NCI-H1105 treated with DMSO at 0.1 percent for 48 hours (cell line): Measurements from ENCODE around the gene LDLRAD2.
"Not testable (repeated sequence)": the region's sequence is repeated elsewhere in the genome, so short reads cannot be mapped to it uniquely, and the experiment has no call there.

ENCODE experiments used
- DNase-seq: peaks from one replicate; lab custom pipeline; 2025; lab: John Stamatoyannopoulos, UW

Gene LDLRAD2, protein sequence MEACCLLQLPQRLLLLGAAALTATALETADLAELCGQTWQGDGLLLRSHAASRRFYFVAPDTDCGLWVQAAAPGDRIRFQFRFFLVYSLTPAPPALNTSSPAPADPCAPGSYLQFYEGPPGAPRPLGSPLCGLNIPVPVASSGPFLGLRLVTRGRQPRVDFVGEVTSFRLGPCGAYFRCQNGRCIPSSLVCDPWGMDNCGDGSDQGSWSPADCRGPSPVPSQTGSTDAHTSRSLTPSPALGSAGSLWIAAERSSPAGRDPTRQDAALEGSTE

DNA sequence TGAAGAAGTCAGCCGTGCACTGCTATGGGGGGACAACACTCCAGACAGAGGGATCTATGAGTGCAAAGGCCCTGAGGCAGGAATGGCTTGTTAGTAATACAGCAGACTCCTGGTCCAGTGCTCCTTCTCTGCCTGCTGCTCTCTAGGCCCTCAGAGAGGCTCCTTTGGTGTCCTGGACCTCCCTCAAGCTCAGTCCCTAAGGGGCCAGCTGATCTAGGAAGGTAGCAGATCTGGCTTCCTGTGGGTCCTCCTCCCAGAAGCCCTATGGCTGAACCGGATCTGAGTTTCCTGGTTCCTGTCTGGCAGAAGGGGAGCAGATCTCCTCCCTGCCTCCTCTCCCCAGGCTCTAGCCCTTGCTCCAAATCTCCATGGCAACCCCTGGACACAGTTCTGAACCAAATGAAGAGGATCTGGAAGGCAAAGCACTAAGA is at the start of gene LDLRAD2:
TSS of gene LDLRAD2 (plus strand) at position 391 of the 431 bp plus-strand sequence. CDS start 187 bp downstream, outside the sequence.
- DNase-seq, result no peak

DNA sequence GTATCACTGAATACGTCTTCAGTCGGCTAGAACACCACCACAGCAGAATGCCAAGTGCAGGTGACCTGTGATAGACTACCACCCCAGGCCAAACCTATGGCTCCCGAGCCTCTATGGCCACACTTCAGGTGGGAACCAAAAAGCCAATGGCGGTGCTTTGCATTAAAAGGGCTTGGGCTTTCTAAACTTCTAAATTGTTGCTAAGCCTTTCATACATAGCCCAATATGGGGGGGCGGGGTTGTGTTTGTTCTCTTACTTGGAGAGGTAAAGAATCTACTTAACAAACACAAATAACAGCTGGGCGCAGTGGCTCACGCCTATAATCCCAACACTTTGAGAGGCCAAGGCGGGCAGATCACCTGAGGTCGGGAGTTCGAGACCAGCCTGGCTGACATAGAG is 48.8 kb upstream of the LDLRAD2 start:
- DNase-seq, result no peak

DNA sequence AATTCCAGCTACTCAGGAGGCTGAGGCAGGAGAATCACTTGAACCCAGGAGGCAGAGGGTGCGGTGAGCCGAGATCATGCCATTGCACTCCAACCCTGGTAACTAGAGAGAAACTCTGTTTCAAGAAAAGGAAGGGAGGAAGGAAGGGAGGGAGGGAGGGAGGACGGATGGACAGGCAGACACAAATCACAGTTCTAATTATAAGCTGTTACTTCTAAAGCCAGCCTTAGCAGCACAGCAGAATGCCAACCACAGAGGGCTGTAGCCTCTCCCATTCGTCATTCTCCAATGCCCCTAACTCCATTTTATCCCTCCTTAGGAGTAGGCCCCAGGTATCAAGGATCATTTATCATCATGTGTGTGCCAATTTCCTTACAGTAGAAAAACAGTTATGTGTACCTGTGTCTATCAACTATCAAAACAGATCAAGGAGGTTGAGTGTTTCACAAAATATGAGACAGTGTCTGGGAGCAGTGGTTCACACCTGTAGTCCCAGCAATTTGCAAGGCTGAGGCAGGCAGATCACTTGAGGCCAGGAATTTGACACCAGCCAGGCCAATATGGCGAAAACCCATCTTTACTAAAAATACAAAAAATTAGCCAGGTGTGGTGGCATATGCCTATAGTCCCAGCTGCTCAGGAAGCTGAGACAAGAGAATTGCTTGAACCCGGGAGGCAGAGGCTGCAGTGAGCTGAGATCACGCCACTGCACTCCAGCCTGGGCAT is 48.2 kb upstream of the LDLRAD2 start:
- no peak for DNase-seq

DNA sequence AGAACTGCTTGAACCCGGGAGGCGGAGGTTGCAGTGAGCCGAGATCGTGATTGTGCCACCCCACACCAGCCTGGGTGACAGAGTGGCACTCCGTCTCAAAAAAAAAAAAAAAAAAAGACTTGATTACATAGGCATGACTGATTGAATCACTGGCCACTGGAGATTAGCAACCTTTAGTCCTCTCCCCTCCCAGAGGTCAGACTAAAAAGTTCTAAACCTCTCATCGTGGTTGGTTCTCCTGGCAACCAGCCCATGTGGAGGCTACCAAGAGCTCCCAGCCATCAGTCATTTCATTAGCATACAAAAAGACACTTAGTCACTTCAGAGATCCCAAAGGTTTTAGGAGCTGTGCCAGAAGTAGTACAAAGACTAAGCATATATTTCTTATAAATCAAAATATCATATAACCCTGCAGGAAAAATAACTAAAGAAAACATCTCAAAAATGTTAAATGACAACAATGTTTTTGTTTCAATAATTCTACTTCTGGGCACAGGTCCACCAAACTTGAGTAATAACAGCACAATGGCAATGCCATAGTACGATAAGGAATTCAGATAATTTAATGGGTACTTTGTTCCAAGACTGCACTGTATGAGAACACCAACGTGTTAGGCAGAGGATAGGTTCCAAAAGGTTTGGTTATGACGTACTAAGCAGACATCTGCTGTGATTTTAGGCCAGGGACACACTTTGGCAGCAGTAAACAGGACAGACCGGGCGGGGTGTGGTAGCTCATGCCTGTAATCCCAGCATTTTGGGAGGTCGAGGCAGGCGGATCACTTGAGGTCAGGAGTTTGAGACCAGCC is 47.2 kb upstream of the LDLRAD2 start:
- DNase-seq, result peak; percentile 24

DNA sequence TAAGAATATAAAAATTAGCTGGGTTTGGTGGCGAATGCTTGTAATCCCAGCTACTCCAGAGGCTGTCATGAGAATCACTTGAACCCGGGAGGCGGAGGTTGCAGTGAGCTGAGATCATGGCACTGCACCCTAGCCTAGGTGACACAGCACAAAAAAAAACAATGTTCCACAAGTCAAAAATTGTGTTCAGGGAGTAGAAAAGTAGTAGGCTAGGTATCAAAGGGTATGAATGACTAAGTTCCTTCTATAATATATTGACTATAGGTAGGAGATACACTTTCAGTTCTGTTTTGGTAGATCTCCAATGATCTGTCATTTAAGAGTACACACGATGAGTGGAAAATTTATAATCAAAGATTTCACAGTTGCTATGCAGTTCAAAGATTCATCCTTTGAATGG is 45.9 kb upstream of the LDLRAD2 start:
- no peak for DNase-seq

DNA sequence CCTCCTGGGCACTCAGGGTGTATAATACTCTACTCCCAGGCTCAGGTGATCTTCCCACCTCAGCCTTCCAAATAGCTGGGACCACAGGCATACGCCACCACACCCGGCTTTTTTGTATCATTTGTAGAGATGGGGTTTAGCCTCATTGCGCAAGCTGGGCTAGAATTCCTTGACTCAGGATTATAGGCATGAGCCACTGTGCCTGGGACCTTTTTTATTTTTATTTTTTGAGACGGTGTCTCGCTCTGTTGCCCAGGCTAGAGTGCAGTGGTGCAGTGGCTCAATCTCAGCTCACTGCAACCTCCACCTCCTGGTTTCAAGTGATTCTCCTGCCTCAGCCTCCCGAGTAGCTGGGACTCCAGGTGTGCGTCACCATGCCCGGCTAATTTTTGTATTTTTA is 45.0 kb upstream of the LDLRAD2 start:
- not testable (repeated sequence) for DNase-seq

DNA sequence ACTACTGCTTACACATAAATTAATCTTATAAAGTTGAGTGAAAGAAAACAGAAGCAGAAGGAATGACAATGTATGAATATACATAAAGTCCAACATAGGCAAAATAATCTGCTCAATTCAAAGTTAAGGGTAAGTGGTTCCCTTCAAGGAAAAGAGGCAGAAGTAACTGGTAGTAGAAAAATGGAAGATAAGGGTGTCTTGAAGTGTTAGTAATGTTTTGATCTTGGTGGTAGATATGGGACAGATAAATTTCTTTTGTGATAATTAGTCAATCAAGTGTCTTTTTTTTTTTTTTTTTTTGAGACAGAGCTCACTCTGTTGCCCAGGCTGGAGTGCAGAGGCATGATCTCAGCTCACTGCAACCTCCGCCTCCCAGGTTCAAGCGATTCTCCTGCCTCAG is 41.9 kb upstream of the LDLRAD2 start:
- DNase-seq, result no peak

DNA sequence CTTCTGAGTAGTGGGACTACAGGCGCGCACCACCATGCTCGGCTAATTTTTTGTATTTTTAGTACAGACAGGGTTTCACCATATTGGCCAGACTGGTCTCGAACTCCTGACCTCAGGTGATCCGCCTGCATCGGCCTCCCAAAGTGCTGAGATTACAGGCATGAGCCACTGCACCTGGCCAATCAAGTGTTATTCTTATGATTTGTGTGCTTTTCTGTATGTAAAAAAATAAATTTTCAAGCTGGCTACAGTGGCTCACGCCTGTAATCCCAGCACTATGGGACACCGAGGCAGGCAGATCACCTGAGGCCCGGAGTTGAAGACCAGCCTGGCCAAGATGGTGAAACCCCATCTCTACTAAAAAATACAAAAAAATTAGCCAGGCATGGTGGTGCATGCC is 41.5 kb upstream of the LDLRAD2 start:
- not testable (repeated sequence) for DNase-seq

DNA sequence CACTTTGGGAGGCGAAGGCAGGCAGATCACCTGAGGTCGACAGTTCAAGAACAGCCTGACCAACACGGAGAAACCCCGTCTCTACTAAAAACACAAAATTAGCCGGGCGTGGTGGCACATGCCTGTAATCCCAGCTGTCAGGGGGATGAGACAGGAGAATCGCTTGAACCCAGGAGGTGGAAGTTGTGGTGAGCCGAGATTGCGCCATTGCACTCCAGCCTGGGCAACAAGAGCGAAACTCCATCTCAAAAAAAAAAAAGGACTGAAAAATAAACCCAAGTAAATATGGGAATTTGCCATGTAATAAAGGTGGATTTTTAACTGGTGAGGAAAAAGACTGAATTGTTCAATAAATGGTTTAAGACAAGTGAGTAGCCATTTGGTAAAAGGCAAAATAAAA is 40.4 kb upstream of the LDLRAD2 start:
- DNase-seq, result not testable (repeated sequence)

DNA sequence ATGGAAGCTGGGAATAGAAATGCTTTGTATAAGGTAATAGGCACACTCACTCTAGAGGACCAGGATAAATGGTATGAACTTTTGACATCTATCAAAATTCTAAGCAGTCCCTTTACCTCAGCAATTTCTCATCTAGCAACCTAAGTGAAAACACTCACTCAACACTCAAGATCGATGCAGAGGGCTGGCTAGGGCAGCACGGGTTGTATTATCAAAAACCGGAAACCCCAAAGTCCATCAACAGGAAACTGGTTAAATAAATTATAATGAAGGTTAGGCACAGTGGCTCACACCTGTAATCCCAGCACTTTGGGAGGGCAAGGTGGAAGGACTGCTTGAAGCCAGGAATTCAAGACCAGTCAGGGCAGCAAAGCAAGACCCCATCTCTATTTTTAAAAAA is 38.5 kb upstream of the LDLRAD2 start:
- no peak for DNase-seq

DNA sequence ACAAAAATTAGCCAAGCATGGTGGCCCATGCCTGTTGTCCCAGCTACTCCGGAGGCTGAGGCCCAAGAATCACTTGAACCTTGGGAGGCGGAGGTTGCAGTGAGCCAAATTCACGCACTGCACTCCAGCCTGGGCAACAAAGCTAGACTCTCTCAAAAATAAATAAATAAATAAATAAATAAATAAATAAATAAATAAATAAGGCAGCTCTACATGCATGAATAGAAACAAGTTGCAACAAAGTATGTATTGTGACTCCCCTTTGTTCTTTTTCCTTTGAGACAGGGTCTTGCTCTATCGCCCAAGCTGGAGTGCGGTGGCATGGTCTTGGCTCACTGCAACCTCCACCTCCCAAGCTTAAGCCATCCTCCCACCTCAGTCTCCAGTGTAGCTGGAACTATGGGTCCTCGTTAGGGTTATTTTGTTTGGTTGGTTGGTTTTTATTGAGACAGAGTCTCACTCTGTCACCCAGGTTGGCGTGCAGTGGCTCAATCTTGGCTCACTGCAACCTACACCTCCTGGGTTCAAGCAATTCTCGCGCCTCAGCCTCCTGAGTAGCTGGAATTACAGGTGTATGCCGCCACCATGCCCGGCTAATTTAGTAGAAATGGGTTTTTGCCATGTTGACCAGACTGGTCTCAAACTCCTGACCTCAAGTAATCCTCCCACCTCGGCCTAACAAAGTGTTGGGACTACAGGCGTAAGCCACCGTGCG is 37.1 kb upstream of the LDLRAD2 start:
- DNase-seq, result no peak

DNA sequence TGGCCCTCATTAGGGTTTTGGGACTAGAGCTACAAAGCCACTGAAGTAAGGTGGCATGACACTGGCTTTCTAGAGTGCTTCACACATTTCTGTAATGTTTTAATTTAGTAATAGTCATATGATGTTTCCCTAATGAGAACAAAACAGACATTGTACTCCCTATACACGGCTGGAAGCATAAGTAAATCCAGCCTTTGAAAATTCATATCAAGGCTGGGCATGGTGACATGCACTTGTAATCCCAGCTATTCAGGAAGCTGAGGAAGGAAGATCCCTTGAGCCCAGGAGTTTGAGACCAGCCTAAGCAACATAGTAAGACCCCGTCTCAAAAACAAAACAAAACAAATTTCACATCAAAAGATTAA is 36.5 kb upstream of the LDLRAD2 start:
- DNase-seq, result no peak

DNA sequence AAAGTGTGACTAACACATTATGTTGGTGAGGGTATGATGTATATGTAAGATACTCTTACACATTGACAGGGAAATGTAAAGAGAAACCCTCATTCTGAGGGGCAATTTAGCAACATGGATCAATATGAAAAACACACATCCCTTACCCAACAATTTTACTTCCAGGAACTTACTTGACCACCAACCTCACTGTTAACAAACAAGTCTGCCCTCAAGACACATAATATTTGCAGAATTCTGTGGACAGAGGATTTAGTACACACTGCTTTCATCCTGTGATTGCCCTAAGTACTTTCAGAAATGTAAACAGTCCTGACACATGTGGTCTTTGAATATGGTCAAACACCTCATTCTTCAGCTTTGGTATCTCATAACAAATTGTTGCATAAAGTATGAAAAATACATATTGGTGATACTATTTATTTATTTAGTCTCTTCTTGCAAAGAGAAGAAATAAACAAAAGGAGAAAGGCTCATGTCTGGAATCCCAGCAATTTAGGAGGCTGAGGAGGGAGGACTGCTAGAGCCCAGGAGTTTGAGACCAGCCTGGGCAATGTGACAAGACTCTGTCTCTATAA is 36.0 kb upstream of the LDLRAD2 start:
- no peak for DNase-seq

DNA sequence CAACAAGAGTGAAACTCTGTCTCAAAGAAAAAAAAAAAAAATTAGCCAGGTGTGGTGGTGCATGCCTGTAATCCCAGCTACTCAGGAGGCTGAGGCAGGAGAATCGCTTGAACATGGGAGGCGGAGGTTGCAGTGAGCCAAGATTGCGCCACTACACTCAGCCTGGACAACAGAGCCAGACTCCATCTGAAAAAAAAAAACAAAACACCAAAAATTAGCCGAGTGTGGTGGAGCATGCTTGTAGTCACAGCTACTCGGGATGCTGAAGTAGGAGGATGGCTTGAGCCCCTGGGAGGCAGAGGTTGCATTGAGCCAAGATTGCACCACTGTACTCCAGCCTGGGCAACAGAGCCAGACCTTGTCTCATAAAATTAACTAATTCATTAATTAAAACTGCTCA is 35.1 kb upstream of the LDLRAD2 start:
- not testable (repeated sequence) for DNase-seq

DNA sequence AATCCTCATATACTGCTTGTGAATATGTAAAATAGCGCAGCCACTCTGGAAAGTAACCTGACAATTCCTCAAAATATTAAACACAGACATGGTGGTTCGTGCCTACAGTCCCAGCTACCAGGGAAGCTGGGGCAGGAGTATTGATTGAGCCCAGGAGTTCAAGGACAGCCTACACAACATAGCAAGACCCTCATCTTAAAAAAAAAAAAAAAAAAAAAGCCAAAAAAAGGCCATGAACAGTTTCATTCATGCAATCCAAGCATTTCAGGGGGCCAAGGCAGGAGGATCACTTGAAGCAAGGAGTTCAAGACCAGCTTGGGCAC is 33.7 kb upstream of the LDLRAD2 start:
- DNase-seq, result no peak

DNA sequence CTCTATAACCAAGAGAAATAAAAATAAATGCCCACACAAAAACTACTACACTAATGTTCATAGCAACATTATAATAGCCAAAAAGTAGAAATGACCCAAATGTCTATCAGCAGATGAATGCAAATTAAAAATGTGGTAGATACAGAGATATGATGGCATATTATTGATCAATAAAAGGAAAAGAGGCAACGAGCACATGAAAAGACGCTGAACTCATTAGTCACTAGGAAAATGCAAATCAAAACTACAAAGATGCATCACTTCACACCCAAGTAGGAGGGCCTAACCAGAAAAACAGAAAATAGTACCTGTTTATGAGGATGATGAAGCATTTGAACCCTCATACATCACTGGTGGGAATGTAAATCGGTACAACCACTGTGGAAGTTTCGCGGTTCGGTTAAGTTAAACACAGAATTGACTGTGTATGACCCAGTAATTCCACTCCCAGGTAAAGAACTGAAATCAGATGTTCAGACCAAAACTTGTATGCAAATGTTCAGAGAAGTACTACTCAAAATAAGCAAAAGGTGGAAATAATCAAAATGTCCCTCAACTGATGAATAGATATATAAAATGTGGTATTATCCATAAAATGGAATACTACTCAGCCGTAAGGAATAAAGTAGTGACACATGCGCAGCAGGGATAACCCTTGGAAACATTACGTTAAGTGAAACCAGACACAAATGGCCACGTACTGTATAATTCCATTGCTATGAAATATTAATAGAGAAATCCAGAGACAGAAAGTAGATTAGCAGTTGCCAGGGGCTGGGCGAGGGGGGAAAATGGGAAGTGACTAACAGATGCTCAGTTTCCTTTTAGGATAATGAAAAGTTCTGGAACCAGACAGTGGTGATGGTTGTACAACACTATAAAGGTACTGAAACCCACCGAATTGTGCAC is 32.2 kb upstream of the LDLRAD2 start:
- no peak for DNase-seq

DNA sequence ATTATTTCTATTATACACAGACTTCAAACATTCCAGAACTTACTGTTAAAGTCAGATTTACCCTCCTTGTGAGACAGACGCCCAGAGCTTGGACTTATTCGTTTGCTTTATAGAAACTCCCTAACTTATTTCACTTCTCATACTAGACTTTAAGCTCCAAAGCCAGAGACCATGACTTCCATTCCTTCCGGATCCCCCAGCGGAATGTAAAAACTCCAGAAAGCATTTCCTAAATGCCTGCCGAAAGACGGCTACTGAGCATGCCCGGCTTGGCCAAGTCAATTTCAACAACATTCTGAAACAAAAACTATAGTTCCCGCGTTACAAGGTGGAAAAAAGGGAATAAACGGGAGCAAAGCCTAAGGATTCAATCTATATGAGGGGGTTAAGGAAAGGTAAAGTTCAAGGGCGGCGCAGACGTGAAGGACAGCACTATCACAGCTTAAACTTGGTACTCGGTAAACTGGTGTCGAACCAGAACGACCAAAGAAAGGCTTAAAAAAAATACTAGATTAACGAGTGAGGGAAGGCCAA is 30.2 kb upstream of the LDLRAD2 start:
- no peak for DNase-seq

DNA sequence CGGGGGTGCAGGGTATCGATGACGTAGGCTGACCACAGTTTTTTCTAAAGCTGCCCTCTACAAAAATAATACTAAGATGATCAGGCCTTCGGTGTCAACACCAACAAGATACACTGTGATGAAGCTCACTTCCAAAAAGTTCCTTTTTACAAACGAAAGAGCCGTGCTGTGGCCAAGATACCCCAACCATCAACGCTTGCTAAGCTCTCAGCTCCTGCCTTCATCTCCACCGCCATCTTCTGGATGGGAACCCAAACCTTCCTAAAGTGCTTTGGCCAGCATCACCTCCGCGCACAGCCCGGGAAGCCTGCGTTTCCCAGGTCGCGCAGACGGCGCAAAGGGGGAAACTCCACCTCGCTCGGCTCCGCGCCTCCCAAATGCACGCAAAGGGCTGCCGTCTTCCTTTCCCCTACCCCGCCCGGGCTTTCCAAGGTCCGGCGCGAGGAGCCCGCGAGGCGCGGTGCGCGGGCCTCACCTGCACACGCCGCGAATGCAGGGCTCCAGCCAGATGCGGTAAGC is 29.7 kb upstream of the LDLRAD2 start:
- peak; percentile 64 for DNase-seq

DNA sequence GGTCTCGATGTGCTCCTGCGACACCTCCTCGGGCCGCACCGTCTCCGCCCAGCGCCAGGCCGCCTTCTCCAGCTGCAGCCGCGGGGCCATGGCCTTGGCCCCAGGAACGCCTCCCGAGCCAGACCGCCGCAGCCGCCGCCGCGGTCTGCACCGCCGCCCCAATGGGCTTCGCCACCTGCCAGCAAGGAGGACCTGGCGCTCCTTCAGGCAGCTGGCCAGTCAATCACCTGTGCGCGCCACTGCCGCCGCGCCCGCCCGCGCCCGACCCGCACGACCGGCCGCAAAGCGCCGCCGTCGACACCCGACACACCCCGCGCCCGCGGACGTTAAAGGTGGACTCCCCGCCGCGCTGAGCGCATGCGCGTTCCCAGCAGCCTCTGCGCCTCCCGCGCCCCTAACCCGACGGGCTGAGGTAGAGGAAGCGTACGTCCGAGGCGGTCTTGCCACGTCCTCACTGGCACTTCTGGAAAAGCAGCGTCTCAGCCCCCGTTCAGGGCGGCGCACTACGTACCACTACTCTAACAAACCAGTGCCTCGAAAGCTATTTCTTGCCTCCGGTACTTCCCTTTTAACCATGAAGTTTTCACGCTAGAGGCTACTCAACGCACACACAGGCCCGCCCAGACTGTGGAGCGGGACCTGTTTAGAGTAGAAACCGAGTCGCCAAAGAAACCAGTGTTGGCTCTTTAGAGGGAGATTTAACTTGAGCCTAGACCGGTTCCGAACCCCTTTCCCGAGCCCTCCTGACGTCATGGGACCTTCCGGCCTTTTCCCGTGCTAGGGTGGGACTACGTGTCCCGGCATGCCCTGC is 29.0 kb upstream of the LDLRAD2 start, which contains the start of gene USP48:
TSS of gene USP48 (minus strand) at position 282 of the 811 bp plus-strand sequence. CDS start at position 90, 192 bp downstream.
- DNase-seq, result peak; percentile 96
